WTC11 (cell line): ENCODE results near the gene CD44.
"Not testable (repeated sequence)": the region's sequence is repeated elsewhere in the genome, so short reads cannot be mapped to it uniquely, and the experiment has no call there.

ENCODE experiments used
- AFF4 ChIP-seq: sonication (generic); formaldehyde crosslinking; IDR thresholded peaks from 2 replicates; pipeline ENCODE4 v1.8.1; 2023; ENCODE audit warnings: mild to moderate bottlenecking, missing genetic modification reagents, borderline replicate concordance
- NR1H2 ChIP-seq: sonication (generic); formaldehyde crosslinking; IDR thresholded peaks from 2 replicates; pipeline ENCODE4 v1.9.0; 2021; ENCODE audit warnings: mild to moderate bottlenecking, moderate library complexity, missing genetic modification reagents

GRCh38 chr11:35108336-35108735 lies 30.6 kb upstream of the CD44 start:
- TF ChIP-seq NR1H2 (CRISPR knock-in tag); AFF4: not testable (repeated sequence)
